ENCODE results near the gene SUCO. TPM values are rescaled to one million over a fixed set of nuclear protein-coding genes. Genes with fewer than 3 reads are reported as not detected.

The SUCO gene
- total RNA-seq, 1 experiment from 2014 or later = 50.3 TPM

GRCh38 chr1:172531412-172532182 lies 1.4 kb upstream of the SUCO start:
- Histone ChIP-seq H3K36me3 (ENCODE audit: control insufficient read depth, insufficient read depth, low read length) (no peaks in the 10 kb centered on the region), H3K4me3 (ENCODE audit: low read depth, low read length) (peak overlapping the region; percentile 69), H3K4me1 (peaks cover 32% of the 10 kb centered on the region), H3K27me3 (replicated peaks; ENCODE audit: control insufficient read depth, insufficient read depth, low read length) (no peaks in the 10 kb centered on the region), H3K9me3 (no peaks in the 10 kb centered on the region)
- no peak for DNase-seq
- no peak for TF ChIP-seq CTCF (IDR thresholded peaks at IDR 0.05; ENCODE audit: insufficient read depth in 1 of 2, low read depth in 1 of 2, low read length in 1 of 2, severe bottlenecking in 1 of 2, unreplicated experiment in 1 of 2)
- CTCF ChIA-PET = interaction anchor here (1.2 kb wide), 1 partner anchor 82 kb away, joined by 21 read pairs; no protein-coding TSS in a partner anchor
- no peaks in the 10 kb centered on the region for H3K27me3 Mint-ChIP-seq (ENCODE audit: insufficient read depth, unreplicated experiment)
- TSS peak; percentile 92 for BruUV-seq (replicated peaks)
- H3K4me3 Mint-ChIP-seq (ENCODE audit: unreplicated experiment) = peak overlapping the region; percentile 87
- peak overlapping the region; percentile 84 for H3K27ac Mint-ChIP-seq (ENCODE audit: unreplicated experiment)
- H3K36me3 Mint-ChIP-seq (ENCODE audit: insufficient read depth, unreplicated experiment) = peaks cover 13% of the 10 kb centered on the region
- intact Hi-C loops (cut with micrococcal nuclease; ENCODE audit: unreplicated experiment) = loop anchor here (1.0 to 5.0 kb wide), 4 partner anchors 33 to 689 kb away; partner anchors contain the start of gene DNM3
- H3K9me3 Mint-ChIP-seq (ENCODE audit: unreplicated experiment) = no peaks in the 10 kb centered on the region
- POLR2A ChIA-PET = interaction anchor here (0.5 to 1.5 kb wide), 15 partner anchors 11 to 1940 kb away, joined by 3 to 42 read pairs (median 5); partner anchors contain the start of genes METTL13 and PIGC
- peaks cover 43% of the 10 kb centered on the region for H3K4me1 Mint-ChIP-seq (ENCODE audit: low read depth, unreplicated experiment)

GRCh38 chr1:172532183-172532699 lies 709 bp upstream of the SUCO start:
- ChIA-PET CTCF (interaction anchor here (0.6 to 1.2 kb wide), 4 partner anchors 33 to 188 kb away, joined by 3 to 21 read pairs (median 6); no protein-coding TSS in a partner anchor), POLR2A (interaction anchor here (0.5 to 1.5 kb wide), 19 partner anchors 10 to 1941 kb away, joined by 3 to 42 read pairs (median 4); partner anchors contain the start of genes METTL13 and PIGC)
- Mint-ChIP-seq H3K27me3 (ENCODE audit: insufficient read depth, unreplicated experiment) (no peaks in the 10 kb centered on the region), H3K36me3 (ENCODE audit: insufficient read depth, unreplicated experiment) (peaks cover 13% of the 10 kb centered on the region), H3K9me3 (ENCODE audit: unreplicated experiment) (no peaks in the 10 kb centered on the region), H3K27ac (ENCODE audit: unreplicated experiment) (peak overlapping the region; percentile 84), H3K4me3 (ENCODE audit: unreplicated experiment) (peak overlapping the region; percentile 87), H3K4me1 (ENCODE audit: low read depth, unreplicated experiment) (peaks cover 43% of the 10 kb centered on the region)
- no TSS peak for BruUV-seq (replicated peaks)
- DNase-seq = peak; percentile 91 to 94
- intact Hi-C loops (cut with micrococcal nuclease; ENCODE audit: unreplicated experiment) = loop anchor here (1.0 to 5.0 kb wide), 4 partner anchors 33 to 690 kb away; partner anchors contain the start of gene DNM3
- H3K27me3 ChIP-seq (replicated peaks; ENCODE audit: control insufficient read depth, insufficient read depth, low read length) = no peaks in the 10 kb centered on the region
- H3K4me3 ChIP-seq (ENCODE audit: low read depth, low read length) = peak overlapping the region; percentile 69
- H3K36me3 ChIP-seq (ENCODE audit: control insufficient read depth, insufficient read depth, low read length) = no peaks in the 10 kb centered on the region
- H3K9me3 ChIP-seq = no peaks in the 10 kb centered on the region
- TF ChIP-seq CTCF (IDR thresholded peaks at IDR 0.05; ENCODE audit: insufficient read depth in 1 of 2, low read depth in 1 of 2, low read length in 1 of 2, severe bottlenecking in 1 of 2, unreplicated experiment in 1 of 2) = no peak
- H3K4me1 ChIP-seq = peaks cover 32% of the 10 kb centered on the region

GRCh38 chr1:172533513-172534151 lies 682 bp downstream of the SUCO start:
- Mint-ChIP-seq H3K36me3 (ENCODE audit: insufficient read depth, unreplicated experiment) (peaks cover 20% of the 10 kb centered on the region), H3K27ac (ENCODE audit: unreplicated experiment) (peak overlapping the region; percentile 84), H3K9me3 (ENCODE audit: unreplicated experiment) (no peaks in the 10 kb centered on the region), H3K4me3 (ENCODE audit: unreplicated experiment) (peak overlapping the region; percentile 87), H3K4me1 (ENCODE audit: low read depth, unreplicated experiment) (peaks cover 50% of the 10 kb centered on the region), H3K27me3 (ENCODE audit: insufficient read depth, unreplicated experiment) (no peaks in the 10 kb centered on the region)
- Histone ChIP-seq H3K4me1 (peaks cover 32% of the 10 kb centered on the region), H3K36me3 (ENCODE audit: control insufficient read depth, insufficient read depth, low read length) (no peaks in the 10 kb centered on the region), H3K27me3 (replicated peaks; ENCODE audit: control insufficient read depth, insufficient read depth, low read length) (no peaks in the 10 kb centered on the region), H3K9me3 (no peaks in the 10 kb centered on the region), H3K4me3 (ENCODE audit: low read depth, low read length) (peak overlapping the region; percentile 64)
- no TSS peak for BruUV-seq (replicated peaks)
- no peak for TF ChIP-seq CTCF (IDR thresholded peaks at IDR 0.05; ENCODE audit: insufficient read depth in 1 of 2, low read depth in 1 of 2, low read length in 1 of 2, severe bottlenecking in 1 of 2, unreplicated experiment in 1 of 2)
- POLR2A ChIA-PET = interaction anchor here (1.5 kb wide), 5 partner anchors 9 to 97 kb away, joined by 4 to 42 read pairs (median 5); partner anchors contain the start of gene PIGC
- intact Hi-C loops (cut with micrococcal nuclease; ENCODE audit: unreplicated experiment) = loop anchor here (1.0 to 5.0 kb wide), 3 partner anchors 35 to 752 kb away; partner anchors contain the start of genes DNM3 and METTL13
- CTCF ChIA-PET = interaction anchor here (1.2 kb wide), 1 partner anchor 73 kb away, joined by 8 read pairs; no protein-coding TSS in a partner anchor
- peak in 1 of 2 experiments; percentile 14 for DNase-seq
